HG03565 (cell line): Measurements from ENCODE around the gene ATP6V1C2.

ENCODE experiments used
- ATAC-seq: cut with Tn5 transposase; IDR thresholded peaks from one replicate; pipeline ENCODE4 v1.9.1; 2021; ENCODE audit warnings: mild to moderate bottlenecking, moderate library complexity; ENCODE audit not compliant: unreplicated experiment

ATP6V1C2 gene

GRCh38 chr2:10721396-10722251 is at the start of gene ATP6V1C2:
Gene ATP6V1C2, plus strand, starts transcription at chr2:10721630. Its CDS starts 1,220 bp downstream, at chr2:10722850.
- ATAC-seq: no peak

GRCh38 chr2:10675131-10675530 is 46.3 kb upstream of the ATP6V1C2 start:
- no peak for ATAC-seq

GRCh38 chr2:10678225-10678624 is 43.2 kb upstream of the ATP6V1C2 start:
- no peak for ATAC-seq

GRCh38 chr2:10680214-10680613 is 41.2 kb upstream of the ATP6V1C2 start:
- ATAC-seq: no peak

GRCh38 chr2:10680957-10681356 is 40.5 kb upstream of the ATP6V1C2 start:
- no peak for ATAC-seq

- no peak for ATAC-seq
Measured at GRCh38 chr2:10686176-10686730, 35.2 kb upstream of the ATP6V1C2 start.

GRCh38 chr2:10688921-10689807 is 32.3 kb upstream of the ATP6V1C2 start:
- peak; percentile 8 for ATAC-seq

- no peak for ATAC-seq
Measured at GRCh38 chr2:10691521-10691920, 29.9 kb upstream of the ATP6V1C2 start.

- no peak for ATAC-seq
Measured at GRCh38 chr2:10700078-10700803, 21.2 kb upstream of the ATP6V1C2 start.

- ATAC-seq: no peak
Measured at GRCh38 chr2:10704034-10704594, 17.3 kb upstream of the ATP6V1C2 start.

- ATAC-seq: no peak
Measured at GRCh38 chr2:10706033-10706432, 15.4 kb upstream of the ATP6V1C2 start.

- ATAC-seq: no peak
Measured at GRCh38 chr2:10707831-10708230, 13.6 kb upstream of the ATP6V1C2 start.

- no peak for ATAC-seq
Measured at GRCh38 chr2:10709290-10709939, 12.0 kb upstream of the ATP6V1C2 start.

- ATAC-seq: no peak
Measured at GRCh38 chr2:10712185-10712809, 9.1 kb upstream of the ATP6V1C2 start.

GRCh38 chr2:10716581-10716980 is 4.8 kb upstream of the ATP6V1C2 start:
- no peak for ATAC-seq

GRCh38 chr2:10717628-10718027 is 3.8 kb upstream of the ATP6V1C2 start:
- ATAC-seq: no peak

- ATAC-seq: no peak
Measured at GRCh38 chr2:10720306-10720705, 1.1 kb upstream of the ATP6V1C2 start.

- ATAC-seq: no peak
Measured at GRCh38 chr2:10720947-10721395, 459 bp upstream of the ATP6V1C2 start.

- no peak for ATAC-seq
Measured at GRCh38 chr2:10722252-10722825, 909 bp downstream of the ATP6V1C2 start.
